Kidney (tissue), 14 donors: ENCODE results near the gene ME3. TPM values are rescaled to one million over a fixed set of nuclear protein-coding genes. Genes with fewer than 3 reads are reported as not detected.

ENCODE experiments used
- DNase-seq, 5 donors: peaks; one replicate each; pipeline ENCODE4 v3.0.0-alpha.2; 2013 to 2020
- FAIRE-seq: peaks from 2 replicates; lab custom pipeline; 2012; peaks lifted over from hg19 to GRCh38; lab: Jason Lieb, UNC
- H3K27ac ChIP-seq, 2 donors: one replicate each; pipeline ENCODE4 v1.7.0; 2013; ENCODE audit warnings: low read depth in 2 of 2, low read length in 2 of 2, inconsistent platforms in 1 of 2
- H3K27me3 ChIP-seq: one replicate; pipeline ENCODE4 v1.7.1; 2013; ENCODE audit warnings: low read length, inconsistent platforms; ENCODE audit not compliant: control insufficient read depth, insufficient read depth
- H3K36me3 ChIP-seq, 3 donors: one replicate each; pipeline versions ENCODE4 v1.7.0 to v1.7.1; 2013; ENCODE audit warnings: low read length in 3 of 3, control low read depth in 1 of 3, inconsistent platforms in 1 of 3; ENCODE audit not compliant: insufficient read depth in 3 of 3, control insufficient read depth in 2 of 3
- H3K4me1 ChIP-seq, 3 donors: one replicate each; pipeline versions ENCODE4 v1.7.0 to v1.7.1; 2013; ENCODE audit warnings: low read length in 3 of 3, inconsistent platforms in 1 of 3, low read depth in 1 of 3; ENCODE audit not compliant: control insufficient read depth in 2 of 3, insufficient read depth in 2 of 3
- H3K4me3 ChIP-seq, 3 donors: one replicate each; pipeline versions ENCODE4 v1.7.0 to v1.8.1; 2013; ENCODE audit warnings: low read length in 3 of 3, control low read depth in 1 of 3, inconsistent platforms in 1 of 3
- H3K9ac ChIP-seq, 3 donors: one replicate each; pipeline versions ENCODE4 v1.7.0 to v1.7.1; 2013; ENCODE audit warnings: low read length in 3 of 3, control low read depth in 1 of 3, inconsistent platforms in 1 of 3
- H3K9me3 ChIP-seq, 3 donors: one replicate each; pipeline versions ENCODE4 v1.7.0 to v1.7.1; 2013; ENCODE audit warnings: low read length in 3 of 3, control low read depth in 1 of 3, inconsistent platforms in 1 of 3; ENCODE audit not compliant: control insufficient read depth in 2 of 3, insufficient read depth in 1 of 3
- CTCF ChIP-seq: IDR thresholded peaks from 3 replicates; pipeline ENCODE4 v1.5.1; 2012; ENCODE audit warnings: mild to moderate bottlenecking, moderate library complexity, borderline replicate concordance; ENCODE audit not compliant: insufficient read depth; ENCODE audit errors: extremely low read depth
- intact Hi-C: fragments of 100-400 bp; cut with DNase I; formaldehyde crosslinking; loops from one replicate; pipeline ENCODE4 v1.11.1; 2022
- polyA plus RNA-seq: library from polyadenylated mRNA; stranded (reverse); fragments of 350-450 nt; fragmentation: Illumina TruSeq; extraction: RNeasy Lipid Tissue Mini Kit (QIAGEN cat#74804); gene quantifications from one replicate; pipeline ENCODE4 v1.2.3, GENCODE V29; 2014; ENCODE audit warnings: low read depth, low replicate concordance; ENCODE audit not compliant: insufficient read depth
- total RNA-seq: library from RNA; stranded (reverse); fragmentation: NEBNext Ultra II Directional; extraction: Animal tissue kit (Norgen Biotek cat#: 25700); gene quantifications from one replicate; pipeline ENCODE4 v1.2.1, GENCODE V29; 2021
- donor health status: control.
- donor health status: control.
- donor health status: control.
- donor health status: control.
- donor health status: control.
- donor health status: DM: yes; HTN: yes; CAD: no.
- donor health status: Normal renal cell carcinoma (clear cell type).

The ME3 gene
- total and polyA plus RNA-seq, 2 donors from 2014 or later: 13.2 to 32.2 TPM

- no peaks in the 10 kb centered on the region for H3K36me3 ChIP-seq
- H3K27me3 ChIP-seq: no peaks in the 10 kb centered on the region
- no peak for FAIRE-seq
- H3K27ac ChIP-seq: no peak overlapping the region
- DNase-seq: no peak
- intact Hi-C loops: no loop called here
- H3K9me3 ChIP-seq: no peaks in the 10 kb centered on the region
- TF ChIP-seq CTCF: no peak
- H3K9ac ChIP-seq: no peak overlapping the region
- peaks cover 0 to 9% (median 5%) of the 10 kb centered on the region in 3 donors for H3K4me1 ChIP-seq
- no peak overlapping the region for H3K4me3 ChIP-seq
Measured at GRCh38 chr11:86627776-86628455, 44.5 kb downstream of the ME3 start.

- DNase-seq: no peak
- no peak overlapping the region for H3K27ac ChIP-seq
- peaks cover 0 to 9% (median 2%) of the 10 kb centered on the region in 3 donors for H3K4me1 ChIP-seq
- no peak for TF ChIP-seq CTCF
- no peaks in the 10 kb centered on the region for H3K36me3 ChIP-seq
- no peaks in the 10 kb centered on the region for H3K9me3 ChIP-seq
- H3K27me3 ChIP-seq: no peaks in the 10 kb centered on the region
- no peak for FAIRE-seq
- no peak overlapping the region for H3K4me3 ChIP-seq
- intact Hi-C loops: no loop called here
- no peak overlapping the region for H3K9ac ChIP-seq
Measured at GRCh38 chr11:86625981-86626380, 46.4 kb downstream of the ME3 start.

GRCh38 chr11:86625544-86625943, 46.9 kb downstream of the ME3 start:
- intact Hi-C loops: no loop called here
- Histone ChIP-seq H3K27ac (no peak overlapping the region), H3K4me1 (peaks cover 0 to 9% (median 2%) of the 10 kb centered on the region in 3 donors), H3K9ac (no peak overlapping the region), H3K36me3 (no peaks in the 10 kb centered on the region), H3K9me3 (no peaks in the 10 kb centered on the region), H3K27me3 (no peaks in the 10 kb centered on the region), H3K4me3 (no peak overlapping the region)
- FAIRE-seq (no peak), DNase-seq (no peak)
- no peak for TF ChIP-seq CTCF
